Stimulated activated CD8-positive, alpha-beta memory T cell treated with anti-CD3 and anti-CD28 coated beads, Interleukin-2, amount 100 ng/mL, for 48 hours (primary cell): ENCODE results near the gene R3HDM4.

Source experiments
- DNase-seq, 2 donors: peaks; one replicate each; pipeline ENCODE4 v3.0.0-alpha.2; 2020; ENCODE audit warnings: low read depth in 2 of 2

R3HDM4 gene

DNA sequence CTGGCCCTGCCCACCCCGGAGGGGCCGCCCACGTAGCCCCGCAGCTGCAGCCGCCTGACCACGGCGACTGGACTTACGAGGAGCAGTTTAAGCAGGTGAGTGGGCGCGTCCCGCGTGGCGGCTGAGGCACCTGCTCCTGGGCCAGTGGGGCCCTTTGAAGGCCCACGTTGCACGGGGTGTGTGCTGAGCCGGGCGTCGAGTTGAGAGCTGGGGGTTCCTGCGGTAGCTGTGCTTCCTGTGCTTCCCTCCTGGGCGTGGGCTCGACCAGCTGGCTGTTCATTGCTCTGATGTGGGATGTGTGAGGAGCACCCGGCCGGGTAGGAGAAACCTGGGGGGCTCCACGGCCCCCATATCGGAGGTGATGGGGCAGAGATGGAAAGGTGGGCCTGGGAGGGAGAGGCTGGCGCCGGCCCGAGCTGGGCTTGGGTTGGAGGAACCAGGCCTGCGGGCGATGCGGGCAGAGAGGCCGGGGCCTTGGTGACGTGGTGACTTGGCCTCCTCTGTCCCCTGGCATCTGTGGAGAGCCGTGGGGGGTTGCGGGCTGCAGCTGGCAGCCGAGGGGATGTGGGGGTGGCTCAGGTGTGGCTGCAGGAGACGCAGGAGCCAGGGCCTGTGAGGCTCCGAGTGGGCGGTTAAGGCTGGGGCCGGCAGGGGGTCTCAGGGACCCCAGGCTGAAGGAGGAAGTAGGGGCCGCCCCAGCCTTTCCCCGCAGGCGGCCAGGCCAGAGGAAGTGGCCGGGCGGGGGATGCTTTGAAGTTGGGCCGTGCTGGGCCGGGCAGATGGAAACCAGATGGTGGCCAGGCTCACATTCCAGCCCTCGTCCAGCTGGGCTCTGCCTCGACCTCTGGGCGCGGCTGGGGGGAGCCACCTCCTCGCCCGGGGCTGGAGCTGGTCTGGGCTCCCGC lies 19.9 kb upstream of the R3HDM4 start:
- DNase-seq = no peak

DNA sequence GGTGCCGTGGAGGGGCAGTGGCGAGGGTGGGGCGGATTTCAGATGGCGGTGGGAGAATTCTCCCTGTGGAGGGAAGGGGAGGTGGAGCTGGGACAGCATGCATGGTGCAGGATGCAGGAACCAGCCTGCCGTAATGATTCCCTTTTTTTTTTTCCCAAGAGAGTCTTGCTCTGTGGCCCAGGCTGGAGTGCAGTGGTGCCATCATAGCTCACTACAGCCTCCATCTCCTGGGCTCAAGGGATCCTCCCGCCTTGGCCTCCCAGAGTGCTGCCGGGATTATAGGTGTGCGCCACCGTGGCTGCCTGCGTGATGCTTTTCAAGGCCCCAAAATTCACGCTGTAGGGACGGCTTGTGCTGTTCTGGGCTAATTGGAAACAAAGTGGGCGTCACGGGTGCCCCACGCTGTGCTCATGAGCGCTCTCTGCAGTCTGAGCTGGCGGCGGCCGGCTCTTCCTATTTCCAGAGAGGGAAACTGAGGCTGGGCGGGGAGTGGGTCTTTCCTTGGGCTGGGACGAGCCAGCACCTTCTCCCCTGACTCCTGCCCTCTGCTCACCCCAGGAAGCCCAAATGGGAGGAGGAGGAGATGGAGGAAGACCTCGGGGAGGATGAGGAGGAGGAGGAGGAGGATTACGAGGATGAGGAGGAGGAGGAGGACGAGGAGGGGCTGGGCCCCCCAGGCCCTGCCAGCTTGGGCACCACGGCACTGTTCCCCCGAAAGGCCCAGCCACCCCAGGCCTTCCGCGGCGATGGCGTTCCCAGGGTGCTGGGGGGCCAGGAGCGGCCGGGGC lies 19.0 kb upstream of the R3HDM4 start:
- DNase-seq = no peak

DNA sequence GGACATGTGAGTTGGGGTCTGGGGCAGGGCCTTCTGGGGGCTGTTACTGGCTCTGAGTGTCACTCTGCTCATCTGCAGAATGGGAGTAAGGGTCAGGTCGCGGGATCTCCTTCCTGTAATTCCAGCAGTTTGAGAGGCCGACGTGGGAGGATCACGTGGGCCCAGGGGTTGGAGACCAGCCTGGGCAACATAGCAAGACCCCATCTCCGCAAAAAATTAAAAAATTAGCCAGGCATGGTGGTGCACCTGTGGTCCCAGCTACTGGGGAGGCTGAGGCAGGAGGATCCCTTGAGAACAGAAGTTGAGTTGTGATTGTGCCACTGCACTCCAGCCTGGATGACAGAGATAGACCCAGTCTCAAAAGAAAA lies 16.9 kb upstream of the R3HDM4 start:
- DNase-seq = no peak

DNA sequence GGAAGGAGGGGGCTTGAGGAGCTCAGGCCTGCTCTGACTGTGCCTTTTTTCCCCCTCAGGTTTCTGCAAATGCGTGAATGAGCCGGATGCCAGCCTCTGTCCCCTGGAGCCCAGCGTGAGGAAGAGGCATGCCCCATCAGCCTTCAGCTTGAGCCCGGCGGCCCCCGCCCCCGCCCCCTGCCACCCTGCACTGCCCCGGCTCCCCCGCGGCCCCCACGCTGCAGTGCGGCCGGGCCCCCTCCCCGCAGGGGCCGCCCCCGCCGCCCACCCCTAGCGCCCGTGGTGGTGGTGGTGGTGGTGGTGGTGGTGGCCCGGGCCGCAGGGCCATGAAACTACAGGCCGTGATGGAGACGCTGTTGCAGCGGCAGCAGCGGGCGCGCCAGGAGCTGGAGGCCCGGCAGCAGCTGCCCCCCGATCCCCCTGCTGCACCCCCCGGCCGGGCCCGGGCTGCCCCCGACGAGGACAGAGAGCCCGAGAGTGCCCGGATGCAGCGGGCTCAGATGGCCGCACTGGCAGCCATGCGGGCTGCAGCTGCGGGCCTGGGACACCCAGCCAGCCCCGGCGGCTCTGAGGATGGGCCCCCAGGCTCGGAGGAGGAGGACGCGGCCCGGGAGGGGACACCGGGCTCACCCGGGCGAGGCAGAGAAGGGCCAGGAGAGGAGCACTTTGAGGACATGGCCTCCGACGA lies 16.3 kb upstream of the R3HDM4 start:
- DNase-seq = no peak

DNA sequence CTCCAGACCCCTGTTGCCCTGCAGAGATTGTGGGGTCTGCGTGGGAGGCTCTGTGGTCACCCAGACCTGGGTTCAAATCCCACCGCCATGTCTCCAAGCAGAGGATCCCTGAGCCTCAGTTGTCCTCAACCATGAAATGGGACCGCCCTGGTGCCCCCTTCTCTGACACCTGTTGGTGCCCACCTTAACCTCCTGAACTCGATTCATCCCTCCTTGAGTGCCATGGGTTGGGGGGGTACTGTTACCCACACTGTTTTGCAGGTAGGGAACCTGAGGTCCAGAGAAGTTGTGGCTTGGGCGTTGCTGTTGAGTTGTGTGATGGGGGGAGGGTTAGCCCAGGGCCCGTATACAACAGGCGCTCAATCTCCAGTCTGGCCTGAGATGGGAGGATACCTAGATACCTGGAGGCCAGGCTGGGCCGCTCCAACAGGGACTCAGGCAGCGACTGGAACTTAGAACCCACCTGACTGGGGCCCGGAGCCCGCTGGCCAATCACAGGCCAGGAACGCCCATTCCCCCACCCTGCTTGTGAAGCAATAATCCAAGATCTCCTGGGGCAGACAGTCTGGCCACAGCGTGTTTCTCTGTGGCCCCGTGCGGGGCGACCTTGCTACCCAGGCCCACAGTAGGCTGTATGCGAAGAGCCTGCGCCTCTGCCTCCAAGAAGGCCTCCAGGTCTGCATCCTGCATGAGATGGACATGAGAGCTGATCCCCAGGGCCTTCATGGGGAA lies 15.6 kb upstream of the R3HDM4 start:
- DNase-seq = no peak

DNA sequence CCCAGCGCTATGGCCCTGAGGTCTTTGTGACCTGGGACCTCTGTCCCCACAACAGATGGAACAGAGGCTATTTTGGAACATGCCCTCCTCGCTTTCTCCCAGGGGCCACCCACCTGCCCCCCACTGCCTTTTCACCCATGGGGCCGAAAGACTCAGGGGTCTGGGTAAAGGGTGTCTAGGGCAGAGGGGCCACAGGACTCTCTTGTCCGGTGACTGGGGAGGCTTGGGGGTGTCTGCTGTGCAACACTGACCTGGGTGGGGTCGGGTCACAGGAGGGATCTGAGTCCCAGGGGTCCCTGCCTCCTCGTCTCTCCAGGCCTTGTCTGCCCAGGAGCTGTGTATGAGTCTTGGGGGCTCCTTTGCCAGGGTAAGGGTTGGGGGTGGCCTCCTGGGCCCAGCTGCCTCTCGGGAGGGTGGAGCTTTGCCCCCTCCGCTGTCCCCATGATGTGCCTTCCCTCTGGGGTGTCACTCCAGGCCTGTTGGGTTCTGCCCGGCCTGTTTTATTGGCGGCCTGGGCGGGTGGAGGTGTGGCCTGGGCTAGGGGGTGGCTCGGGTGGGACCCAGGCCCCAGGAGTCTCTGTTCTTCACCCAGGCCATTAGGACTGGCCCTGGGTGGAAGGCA lies 14.9 kb upstream of the R3HDM4 start:
- no peak for DNase-seq

DNA sequence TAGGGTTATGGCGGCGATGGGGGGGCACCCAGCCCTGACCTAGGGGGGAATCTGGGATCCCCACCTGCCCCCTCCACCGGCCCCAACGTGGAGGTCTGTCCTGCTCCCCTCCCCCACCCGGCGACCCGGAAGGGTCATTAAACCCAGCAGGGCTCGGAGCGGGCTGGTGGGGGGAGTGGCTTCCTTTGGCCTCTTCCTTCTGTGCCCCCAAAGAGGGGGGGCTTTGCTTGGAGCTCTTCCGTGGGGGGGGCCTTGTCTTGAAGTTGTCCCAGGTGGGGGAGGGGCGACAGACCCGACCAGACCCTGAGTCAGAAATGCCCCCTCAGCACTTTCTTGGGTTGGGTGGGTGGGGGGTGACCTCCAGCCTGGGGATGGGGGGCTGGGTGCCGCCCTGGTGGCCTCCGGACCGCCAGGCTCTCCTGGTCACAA lies 14.3 kb upstream of the R3HDM4 start:
- no peak for DNase-seq

DNA sequence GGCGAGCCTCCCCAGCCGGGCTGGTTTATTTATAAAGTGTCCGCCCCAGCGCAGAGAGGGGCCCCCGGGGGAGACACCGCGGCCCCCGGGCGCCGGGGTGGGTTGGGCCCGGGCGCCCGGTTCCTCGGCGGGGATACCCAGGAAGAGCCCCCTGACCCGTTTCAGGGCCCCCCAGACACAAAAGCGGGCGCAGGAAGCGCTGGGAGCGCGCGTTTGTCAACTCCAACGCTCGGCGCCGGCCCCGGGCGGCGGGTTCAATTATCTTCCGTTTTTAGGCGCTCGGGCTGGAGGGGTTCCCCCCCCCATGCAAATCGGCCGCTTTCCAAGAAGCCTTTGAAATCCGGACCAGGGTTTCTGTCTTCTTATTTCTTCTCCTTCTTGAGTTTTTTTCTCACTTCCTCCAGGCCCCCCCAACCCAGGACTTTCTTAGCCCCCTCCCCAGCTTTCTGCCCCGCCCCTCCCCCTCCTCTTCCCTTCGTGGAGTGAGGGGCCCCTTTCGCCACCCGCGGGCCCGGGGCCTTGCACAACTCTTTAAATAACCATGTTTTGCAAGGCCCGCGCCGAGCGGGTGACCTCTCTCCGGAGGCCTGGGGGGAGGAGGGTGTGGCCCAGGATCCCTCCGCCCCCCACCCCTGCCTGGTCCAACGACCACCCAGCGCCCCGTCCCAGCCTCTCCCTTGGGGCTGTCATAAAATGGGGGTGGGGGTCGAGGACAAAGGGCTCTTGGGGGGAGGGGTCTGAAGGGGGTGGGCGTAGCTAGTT lies 13.8 kb upstream of the R3HDM4 start:
- DNase-seq = no peak

DNA sequence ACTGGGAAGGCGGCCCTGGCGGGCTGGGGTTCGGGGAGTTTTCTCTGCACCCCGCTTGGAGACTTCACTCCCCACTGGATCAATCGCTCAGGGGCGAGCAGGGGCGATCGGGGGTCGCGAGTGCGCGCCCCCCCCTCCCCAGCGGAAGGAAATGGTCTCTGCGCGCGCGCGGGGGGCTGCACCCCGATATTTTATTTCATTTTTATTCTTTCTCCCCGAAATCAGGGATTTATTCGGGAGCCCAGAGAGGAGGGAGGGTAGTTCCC lies 13.2 kb upstream of the R3HDM4 start:
- no peak for DNase-seq

DNA sequence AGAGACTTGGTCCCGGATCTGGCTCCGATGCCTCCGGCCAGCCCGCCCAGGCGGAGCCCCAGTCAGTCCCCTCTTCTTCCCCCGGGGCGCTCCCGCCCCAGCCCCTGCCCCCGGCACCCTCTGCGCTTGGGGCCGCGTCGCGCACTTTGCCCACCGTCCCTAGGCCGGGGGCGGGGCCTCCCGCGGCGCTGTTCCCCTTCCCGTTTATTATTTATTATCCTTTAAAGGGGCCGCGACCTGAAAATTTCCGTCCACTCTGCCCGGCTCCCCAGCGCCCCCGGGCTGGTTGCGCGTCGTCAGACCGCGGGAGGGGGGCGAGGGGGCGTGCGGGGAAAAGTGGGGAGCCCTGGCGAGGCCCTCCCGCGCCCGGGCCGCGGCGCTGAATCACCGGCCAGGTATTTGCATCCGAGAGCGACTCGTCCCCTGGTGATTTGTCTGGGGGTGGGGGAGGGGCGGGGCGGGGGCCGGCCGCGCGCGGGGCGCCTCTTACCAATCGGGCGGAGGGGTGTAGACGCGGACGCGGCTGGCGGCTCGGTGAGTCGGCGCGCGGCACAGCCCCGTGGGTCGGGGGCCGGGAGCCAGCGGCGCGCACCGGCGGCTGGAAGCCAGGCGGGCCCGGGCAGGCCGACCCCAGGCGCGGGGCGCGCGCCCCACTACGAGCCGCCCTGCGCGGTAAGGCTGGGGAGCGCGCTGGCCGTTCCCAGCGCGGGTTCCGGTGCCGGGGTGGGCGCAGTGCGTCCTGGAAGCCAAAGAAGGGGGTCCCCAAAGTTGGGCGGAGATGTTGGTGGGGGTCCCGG lies 12.7 kb upstream of the R3HDM4 start, which contains the start of gene ARID3A:
Gene ARID3A, plus strand, starts transcription at position 510 of the 797 bp plus-strand sequence. CDS start 3,494 bp downstream, outside the sequence.
- peak in 1 of 2 donors; percentile 71 for DNase-seq

DNA sequence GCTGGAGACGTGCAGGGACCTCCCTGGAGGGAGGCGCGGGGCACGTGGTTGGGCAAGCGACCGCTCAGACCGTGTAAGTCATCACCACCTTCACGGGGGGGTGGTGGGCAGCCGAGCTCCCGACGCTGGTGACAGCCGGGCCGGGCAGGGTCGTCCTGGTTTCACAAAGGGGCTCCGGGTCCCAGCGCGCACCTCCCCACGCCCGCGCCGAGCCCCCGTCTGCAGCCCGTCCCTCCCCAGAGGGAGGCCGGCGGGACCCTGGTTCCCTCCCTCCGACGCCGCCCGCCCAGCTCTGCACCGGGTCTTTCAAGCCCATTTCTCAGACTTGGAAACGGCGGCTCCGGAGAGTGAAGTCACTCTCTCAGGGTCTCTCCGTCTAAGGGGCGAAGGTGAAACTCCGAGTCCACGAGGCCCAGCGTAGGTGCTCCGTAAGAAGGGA lies 12.1 kb upstream of the R3HDM4 start:
- DNase-seq = peak in 1 of 2 donors; percentile 52

DNA sequence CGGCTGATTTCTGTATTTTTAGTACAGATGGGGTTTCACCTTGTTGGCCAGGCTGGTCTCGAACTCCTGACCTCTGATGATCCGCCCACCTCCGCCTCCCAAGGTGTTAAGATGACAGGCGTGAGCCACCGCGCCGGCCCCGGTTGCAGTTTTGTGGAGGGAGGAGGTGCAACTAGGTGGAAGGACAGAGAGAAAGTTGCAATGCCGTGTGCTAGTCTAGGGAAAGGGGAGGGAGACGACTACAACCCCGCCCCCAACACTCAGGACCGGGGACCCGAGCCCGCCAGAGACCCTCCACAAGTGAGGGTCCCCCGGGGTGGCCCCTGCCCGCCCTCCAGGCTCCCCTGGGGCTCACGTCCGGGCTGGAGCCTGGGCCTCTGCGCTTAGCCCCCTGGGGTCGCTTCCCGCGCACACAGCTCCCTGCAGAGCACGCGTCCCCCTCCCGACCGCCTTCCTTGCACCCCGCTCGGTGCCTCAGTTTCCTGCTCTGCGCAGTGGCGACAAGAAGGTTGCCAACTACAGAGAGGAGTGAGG lies 11.6 kb upstream of the R3HDM4 start:
- DNase-seq = no peak

DNA sequence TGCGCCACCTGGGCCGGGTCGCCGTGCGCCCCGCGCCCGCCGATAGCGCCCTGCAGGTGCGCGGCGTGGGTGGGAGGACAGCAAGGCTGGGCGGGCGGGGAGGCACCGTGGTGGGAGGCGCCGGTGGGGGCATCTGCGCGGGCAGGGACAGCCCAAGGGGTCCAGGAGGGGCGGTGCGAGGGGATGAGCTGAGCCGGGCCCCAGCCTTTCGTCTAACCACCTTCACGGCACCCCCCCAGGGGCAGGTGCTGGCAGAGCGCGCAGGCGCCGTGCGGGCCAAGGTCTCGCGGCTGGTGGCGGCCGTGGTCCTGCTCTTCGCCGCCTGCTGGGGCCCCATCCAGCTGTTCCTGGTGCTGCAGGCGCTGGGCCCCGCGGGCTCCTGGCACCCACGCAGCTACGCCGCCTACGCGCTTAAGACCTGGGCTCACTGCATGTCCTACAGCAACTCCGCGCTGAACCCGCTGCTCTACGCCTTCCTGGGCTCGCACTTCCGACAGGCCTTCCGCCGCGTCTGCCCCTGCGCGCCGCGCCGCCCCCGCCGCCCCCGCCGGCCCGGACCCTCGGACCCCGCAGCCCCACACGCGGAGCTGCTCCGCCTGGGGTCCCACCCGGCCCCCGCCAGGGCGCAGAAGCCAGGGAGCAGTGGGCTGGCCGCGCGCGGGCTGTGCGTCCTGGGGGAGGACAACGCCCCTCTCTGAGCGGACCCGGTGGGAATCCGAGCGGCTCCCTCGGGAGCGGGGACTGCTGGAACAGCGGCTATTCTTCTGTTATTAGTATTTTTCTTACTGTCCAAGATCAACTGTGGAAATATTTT lies 7.2 kb upstream of the R3HDM4 start:
- DNase-seq = peak in 1 of 2 donors; percentile 60

DNA sequence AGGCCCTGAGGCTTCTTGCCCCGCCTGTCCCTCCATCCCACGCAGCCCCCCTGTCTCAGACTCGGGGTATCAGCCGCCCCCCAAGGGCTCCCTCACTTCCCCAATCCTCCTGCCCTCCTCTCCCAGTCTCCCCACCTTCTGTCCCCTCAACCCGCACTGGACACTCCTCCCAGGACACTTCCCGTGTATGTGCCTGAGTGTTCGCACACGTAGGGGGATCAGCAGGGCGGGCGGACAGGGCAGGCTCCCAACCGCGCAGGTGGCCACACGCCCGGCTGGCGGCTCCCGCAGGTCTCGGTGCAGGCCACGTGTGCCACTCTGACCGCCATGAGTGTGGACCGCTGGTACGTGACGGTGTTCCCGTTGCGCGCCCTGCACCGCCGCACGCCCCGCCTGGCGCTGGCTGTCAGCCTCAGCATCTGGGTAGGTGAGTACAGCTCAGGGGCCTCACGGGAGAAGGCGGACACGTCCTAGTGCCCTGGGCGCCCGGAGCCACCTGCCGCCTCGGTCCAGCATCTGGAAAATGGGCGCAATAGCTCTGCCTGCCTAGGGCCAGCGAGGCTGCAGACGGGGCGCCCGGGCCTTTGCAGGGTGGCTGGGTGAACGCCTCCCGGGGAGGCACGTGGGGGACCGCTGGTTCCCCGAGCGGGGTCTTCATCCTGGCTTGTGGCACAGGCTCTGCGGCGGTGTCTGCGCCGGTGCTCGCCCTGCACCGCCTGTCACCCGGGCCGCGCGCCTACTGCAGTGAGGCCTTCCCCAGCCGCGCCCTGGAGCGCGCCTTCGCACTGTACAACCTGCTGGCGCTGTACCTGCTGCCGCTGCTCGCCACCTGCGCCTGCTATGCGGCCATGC lies 6.4 kb upstream of the R3HDM4 start:
- DNase-seq = no peak

DNA sequence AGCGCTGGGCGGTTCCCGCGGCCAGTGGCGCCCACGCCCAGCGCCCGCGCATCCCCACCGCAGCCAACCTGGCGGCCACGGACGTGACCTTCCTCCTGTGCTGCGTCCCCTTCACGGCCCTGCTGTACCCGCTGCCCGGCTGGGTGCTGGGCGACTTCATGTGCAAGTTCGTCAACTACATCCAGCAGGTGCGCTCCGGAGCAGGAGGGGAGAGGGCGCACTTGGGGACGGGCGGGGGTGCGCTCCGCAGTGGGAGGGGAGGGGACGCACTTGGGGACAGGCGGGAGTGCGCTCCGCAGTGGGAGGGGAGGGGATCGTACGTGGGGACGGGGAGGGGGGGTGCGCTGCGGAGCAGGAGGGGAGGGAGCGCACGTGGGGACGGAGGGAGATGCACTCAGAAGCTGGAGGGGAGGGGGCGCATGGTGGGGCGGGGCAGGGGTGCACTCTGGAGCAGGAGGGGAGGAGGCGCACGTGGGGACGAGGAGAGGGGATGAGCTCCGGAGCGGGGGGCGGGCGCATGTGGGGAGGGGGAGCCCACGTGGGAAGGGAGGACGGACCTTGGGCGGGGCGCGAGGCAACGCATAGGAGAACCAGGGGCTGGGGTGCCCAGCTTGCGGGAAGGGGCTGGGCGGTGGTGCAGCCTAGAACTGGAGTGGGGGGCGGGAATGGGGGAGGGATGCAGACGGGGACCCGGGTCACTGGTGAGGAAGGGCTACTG lies 5.6 kb upstream of the R3HDM4 start:
- DNase-seq = no peak

DNA sequence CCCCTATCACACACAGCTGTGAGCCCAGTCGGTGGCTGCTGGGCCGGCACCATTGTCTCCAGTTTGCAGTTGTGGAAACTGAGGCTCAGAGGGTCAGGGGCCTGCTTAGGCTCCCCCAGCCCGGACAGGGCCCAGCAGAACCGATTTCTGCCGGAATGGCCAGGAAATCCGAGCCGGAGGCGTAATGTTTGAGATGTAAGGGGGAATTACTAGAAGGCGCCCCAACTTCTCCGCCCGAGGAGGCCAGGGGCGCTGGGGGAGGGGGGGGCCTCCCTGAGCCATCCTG lies 5.1 kb upstream of the R3HDM4 start:
- no peak for DNase-seq
